Activated CD4-positive, alpha-beta T cell treated with anti-CD3 and anti-CD28 coated beads, Interleukin-2, amount 50 U/mL, for 16 hours (primary cell): ENCODE results near the gene EYA2.
"Not testable (repeated sequence)": the region's sequence is repeated elsewhere in the genome, so short reads cannot be mapped to it uniquely, and the experiment has no call there.

Experiments
- DNase-seq: peaks from one replicate; pipeline ENCODE4 v3.0.0-alpha.2; 2020

Gene EYA2

DNA sequence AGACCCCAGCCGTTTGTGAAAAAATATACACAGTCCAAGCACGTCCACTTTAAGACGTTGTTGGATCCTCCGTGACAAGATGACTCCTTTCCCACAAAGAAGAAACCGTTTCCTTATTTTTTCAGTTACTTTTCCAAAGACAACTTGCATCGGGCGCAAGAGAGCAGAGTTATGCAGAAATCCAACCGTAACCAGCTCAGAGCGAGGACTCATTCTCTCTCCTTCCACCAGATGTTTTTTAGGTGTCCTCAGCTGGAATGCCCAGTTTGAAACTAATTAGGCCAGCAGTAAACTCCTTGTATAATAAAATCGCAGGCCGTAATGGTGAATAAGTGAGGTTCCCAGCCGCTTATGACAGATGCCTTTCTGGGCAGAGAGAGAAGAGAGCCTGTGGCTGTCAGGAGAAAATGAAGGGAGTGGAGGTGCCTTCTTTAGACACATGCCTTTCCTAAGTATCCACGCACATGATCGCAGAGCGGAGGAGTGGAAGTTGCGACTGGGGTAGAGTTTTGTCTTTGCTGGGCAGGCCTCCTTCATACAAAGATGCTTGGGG, 2.8 kb downstream of the EYA2 start:
- no peak for DNase-seq

DNA sequence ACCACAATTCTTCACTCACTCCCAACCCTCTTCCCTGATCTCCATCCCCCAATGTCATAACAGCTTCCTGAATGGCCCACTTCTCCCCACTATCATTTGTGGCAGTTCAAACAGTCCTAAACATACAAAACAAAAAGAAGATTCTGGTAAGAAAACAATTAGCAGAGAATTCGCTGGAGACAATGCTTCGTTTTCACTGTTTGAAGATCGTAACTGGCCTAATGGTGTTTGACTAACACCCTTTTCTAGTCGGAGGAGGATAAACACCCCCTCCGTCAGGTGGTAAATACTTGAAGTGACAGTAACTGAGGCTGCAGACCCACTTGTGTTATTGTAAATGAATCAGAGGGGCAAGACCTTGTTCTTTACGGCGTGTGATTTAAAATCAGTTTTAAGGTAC, 3.8 kb downstream of the EYA2 start:
- DNase-seq, result no peak

DNA sequence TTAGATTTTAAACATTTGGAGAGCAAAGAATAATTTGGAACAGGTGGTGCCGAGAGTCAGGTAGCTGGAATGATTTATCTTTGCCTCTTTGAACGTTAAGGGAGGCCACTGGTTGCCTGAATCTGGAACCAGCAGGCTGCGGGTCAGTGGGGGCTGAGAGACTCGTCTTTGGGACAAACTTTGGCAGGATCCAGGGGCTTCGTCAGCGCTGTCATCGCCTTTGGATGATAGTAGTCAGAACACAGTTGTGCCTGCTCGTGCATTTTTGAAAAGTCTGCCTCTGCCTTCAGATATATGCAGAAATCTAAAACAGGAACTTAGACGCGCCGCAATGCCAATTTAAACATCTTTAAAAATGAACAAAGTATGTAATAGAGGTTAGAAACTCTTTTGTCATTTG, 5.0 kb downstream of the EYA2 start:
- DNase-seq, result no peak

DNA sequence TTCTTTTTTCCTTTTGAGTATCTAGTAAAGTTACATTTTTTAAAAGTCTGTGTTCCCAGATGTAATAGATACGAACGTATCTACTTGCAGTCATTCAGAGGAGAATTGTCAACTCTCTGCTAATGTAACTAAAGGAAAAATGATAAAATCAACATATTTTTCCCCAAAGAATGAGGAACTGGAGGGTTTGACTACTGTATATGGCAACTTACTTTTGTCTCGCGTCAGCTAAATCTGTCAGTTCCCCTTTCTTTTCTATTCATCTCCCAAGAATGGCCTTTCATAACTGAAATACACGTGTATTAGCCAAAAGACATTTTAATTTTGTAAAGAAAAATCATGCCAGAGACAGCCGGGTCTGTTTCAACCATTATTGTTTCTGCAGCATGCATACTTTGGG, 5.4 kb downstream of the EYA2 start:
- DNase-seq, result no peak

DNA sequence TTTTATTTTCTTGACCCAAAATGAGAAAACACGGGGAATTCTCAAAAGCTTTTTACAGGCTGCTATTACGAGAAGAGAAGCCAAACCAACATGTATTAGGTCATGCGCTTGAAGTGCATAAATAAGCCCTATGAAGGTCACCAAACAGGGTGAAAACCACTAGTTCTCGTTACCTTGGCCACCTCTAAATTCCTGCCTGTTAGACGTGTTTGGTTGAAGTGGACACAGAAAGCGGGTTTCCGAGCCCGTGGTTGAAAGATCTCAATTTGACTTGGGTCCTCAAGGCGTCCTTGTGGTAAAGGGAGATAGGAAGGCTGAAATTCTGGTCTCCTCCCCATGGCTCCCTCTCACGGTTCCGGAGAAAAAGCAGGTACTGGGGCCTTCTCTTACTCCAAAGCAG, 6.2 kb downstream of the EYA2 start:
- no peak for DNase-seq

DNA sequence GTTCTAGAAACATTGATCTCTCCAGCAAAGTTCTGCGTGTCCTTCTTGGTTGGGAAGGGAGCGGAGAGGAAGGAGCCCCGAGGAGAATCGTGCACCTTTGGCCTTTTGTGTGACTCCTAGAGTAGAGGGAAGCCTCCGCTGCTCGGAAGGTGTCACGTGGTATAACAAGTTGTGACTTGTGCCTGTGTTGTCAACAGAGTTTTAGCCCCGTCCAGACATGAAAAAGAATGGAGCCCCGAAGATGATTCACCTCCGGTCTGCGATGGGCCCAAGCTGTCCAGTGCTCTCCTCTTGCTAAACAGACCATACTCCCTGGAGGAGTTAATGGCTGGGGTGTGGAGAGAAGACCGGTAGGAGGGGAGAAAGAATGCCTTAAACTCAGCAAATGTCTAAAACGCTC, 7.0 kb downstream of the EYA2 start:
- no peak for DNase-seq

DNA sequence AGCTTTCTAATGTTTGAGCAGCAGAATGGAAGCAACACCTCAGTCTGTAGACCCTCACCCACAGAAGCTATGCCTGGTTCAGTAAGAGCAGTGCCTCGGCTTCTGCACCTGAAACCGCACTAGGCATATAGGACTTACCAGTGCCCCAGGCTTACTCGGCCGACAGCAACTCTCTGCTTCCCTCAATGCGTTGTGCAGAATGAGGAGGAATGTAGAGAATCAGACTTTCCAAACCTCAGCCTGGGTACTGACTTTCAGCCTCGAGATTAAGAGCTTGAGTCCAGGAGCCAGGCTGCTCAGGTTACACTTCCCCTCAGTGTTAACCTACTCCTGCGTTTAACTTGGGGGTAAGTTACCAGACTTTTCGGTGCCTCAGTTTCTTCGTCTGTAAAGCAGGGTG, 8.6 kb downstream of the EYA2 start:
- DNase-seq, result no peak

DNA sequence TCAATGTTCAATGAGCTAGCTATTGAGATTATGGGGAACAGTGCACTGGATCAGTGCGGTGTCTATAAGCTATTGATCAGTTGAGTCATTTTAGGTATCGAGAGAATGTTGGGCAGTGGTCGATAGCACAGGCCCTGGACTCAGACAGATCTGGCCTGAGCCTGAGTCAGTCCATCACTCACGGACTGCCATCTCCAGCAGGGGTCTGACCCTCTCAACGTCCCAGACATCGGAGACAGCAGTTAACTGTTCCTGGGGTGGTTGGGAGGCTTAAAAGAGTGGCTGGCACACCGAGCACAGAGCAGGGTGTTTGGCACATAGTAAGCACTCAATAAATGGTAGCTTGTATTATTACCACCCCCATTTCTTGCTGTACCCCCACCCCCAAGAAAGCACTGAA, 9.3 kb downstream of the EYA2 start:
- DNase-seq, result no peak

DNA sequence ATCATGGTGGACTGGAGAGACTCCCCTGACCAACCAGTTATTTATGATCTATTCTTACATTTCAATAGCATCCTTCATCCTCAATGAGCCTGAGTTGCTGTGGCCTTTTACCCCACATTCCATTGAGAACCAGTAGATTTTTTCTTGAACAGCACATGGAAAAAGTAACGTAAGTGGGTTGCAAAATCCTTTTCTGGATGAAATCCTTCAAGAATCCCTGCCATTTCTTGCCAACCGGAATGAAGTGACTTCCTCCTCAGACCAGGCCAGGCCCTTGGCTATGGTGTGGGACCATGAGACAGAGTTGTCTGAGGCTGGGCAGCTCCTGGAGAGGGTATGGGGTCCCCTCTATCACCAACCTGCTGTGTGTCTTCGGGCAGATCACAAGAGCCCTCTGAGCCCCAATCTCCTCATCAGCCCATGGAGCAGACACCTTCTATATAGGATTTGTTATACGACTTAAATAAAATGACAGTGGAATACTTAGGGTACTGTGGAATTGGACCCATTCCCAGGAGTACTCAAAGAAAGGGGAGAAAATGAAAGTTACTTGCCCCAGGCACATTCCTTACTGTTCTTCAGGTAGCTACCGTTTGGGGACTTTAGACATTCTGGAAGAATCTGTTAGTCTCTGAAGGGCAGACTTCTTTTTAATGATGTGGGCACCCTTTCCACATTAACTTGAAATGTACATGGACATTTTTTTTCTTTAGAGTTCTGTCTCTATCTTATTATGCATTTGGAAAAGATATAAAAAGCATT, 10.9 kb downstream of the EYA2 start:
- no peak for DNase-seq

DNA sequence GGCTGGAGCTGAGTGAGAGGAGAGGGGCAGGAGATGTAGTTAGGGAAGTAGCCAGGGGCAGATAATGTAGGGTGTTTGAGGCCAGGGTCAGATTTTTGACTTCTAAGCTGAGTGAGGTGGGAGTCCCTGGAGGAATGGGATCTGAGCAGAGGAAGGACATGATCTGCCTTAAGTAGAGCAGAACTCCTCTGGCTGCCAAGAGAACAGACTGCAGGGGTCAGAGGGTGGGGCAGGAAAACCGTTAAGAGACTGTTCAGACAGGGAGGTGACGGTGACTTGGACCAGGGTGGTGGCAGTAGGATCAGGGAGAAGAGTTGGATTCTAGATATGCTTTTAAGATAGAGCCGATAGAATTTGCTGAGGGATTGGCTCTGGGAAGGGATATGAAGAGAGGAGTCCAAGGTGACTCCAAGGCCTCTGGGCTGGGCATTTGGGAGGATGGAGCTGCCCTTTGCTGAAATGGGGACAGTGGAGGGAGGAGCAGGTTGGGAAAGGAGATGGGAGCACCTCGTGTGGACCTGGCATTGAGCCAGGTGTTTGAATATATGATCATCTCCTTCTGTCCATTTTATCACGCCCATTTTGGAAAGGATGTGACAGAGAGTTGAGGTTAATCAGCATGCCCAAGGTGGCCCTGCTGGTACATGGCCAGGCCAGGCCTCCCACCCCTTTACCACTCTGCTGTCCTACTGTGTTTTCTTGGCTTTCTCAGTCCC, 18.8 kb downstream of the EYA2 start:
- DNase-seq, result no peak

DNA sequence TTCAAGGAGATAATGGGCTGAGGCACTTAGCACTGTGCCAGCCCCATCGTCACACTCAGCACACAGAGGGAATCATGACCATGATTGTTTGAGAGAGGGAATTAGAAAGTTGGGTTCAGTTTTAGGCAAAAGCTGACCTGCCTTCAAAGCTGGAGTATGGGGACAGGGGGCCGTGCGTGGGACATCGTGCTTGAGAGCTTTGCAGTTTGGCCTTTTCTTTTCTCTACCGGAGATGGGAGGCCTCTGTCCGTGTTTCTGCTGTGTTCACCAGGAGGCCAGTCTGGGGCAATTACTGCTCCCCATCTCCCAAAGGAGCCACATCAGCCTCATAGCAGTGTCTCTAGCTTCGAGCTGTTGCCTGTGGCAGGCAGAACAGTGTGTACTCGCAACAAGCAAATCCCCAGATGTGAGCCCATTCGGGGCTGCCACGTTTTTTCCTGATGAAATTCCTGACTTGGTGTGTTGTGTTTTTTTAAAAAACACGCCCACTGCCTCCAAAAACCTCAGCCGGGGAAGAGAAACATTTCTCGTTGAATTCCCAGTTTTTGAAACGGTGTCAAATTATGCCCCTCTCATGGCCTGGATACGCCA, 20.2 kb downstream of the EYA2 start:
- no peak for DNase-seq

DNA sequence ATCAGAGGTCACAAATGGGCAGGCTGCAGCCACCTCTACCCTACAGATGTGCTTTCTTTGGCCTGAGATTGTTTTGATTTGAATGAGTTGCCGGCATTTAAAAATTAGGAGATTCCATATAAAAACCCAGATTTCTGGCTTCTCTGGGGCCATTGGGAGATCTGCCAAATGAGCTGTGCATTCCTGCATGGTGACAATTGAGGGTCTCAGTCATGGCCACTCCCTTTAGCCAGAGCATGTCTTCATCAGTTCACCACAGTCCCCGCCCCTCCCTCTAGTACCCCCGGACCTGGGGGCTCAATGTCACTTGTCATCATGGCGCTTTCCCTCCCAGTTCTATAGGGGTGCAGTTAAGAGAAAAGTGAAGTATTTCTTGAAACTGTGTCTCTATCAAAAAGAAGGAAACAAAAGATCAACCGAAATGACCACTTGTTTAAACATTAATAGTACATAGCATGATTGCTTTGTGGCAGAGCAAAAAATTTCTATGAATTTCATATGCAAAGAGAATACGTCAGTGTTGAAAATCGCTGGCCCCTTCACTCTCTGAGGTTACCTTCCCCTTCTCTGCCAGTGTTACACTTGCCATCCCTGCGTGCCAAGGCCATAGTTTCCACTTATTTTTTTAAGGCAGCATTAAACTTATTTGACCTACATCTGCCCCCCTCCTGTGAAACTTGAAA, 21.1 kb downstream of the EYA2 start:
- no peak for DNase-seq

DNA sequence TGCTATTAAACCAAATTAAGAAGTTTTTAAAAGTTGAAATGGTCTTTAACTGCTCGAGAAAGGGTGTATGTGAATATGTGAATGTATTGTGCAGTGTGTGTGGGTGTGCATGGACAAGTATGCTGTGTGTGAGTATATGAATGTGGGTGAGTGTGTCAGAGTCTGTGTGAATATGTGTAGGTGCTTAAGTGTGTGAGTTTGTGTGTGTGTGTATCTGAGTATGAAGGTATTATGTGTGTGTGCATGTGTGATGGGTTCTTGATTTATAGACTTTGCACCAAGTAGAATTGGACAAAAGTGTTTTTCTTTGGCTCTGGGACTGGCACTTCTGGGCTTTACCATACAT, 21.6 kb downstream of the EYA2 start:
- no peak for DNase-seq

DNA sequence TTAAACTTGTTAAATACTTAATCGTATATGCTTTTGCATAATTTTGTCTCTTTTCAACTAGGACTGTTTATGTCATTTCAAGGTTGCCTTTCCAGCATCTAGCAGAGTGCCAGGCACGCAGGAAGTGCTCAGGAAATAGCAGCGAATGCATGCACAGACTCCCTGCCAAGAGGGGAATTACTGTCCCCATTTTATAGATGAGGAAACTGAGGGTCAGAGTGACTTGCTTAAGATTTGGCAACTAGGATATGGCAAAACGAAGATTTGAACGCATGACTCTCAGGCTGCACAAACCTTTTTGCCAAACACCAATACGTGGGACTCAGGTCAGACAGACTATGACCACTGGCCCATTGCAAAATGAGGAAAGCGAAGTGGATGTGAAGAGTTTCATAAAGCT, 22.5 kb downstream of the EYA2 start:
- no peak for DNase-seq

DNA sequence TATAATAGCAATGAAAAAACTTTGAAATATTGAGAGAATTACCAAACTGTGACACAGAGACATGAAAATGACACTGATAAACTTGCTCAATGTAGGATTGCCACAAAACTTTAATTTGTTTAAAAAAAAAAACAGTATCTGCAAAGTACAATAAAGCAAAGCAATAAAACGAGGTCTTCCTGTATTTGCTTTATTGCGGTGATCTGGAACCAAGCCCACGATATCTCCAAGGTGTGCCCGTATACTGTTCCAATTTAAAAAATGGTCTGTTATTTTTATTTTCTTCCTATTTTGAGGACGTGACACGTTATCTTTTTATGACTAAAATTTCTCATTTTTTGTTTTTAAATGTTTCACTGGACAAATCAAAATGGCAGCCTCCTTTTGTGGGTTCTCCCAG, 25.5 kb downstream of the EYA2 start:
- no peak for DNase-seq

DNA sequence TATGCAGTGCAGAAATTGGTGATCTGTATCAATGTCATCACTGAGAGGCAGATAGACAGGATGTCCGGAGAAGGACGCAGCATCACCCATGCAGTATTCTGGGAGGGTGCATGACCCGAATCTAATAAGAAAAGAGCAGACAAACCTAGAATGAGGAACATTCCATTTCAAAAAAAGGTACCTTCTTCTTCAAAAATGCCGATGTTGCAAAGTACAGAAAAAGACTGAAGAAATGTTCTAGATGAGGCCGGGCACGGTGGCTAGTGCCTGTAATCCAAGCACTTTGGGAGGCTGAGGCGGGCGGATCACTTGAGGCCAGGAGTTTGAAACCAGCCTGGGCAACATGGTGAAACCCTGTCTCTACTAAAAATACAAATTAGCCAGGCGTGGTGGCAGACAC, 28.2 kb downstream of the EYA2 start:
- DNase-seq, result not testable (repeated sequence)

DNA sequence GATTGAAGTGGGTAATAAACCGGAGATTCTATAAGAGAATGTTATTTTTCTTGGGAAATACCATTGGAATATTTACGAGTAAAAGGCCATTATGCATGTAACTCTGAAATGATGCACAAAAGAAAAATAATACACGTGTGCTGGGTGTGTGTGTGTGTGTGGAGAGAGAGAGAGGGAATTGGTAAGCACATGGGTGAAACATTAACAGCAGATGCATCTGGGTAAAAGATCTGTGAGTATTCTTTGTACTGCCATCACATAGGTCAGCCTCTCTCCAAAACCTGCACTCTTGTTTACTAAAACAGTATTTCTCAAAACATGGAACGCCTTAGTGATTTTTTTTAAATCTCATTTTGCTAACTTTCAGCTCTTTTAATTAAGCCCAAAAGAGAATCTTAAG, 28.9 kb downstream of the EYA2 start:
- DNase-seq, result no peak

DNA sequence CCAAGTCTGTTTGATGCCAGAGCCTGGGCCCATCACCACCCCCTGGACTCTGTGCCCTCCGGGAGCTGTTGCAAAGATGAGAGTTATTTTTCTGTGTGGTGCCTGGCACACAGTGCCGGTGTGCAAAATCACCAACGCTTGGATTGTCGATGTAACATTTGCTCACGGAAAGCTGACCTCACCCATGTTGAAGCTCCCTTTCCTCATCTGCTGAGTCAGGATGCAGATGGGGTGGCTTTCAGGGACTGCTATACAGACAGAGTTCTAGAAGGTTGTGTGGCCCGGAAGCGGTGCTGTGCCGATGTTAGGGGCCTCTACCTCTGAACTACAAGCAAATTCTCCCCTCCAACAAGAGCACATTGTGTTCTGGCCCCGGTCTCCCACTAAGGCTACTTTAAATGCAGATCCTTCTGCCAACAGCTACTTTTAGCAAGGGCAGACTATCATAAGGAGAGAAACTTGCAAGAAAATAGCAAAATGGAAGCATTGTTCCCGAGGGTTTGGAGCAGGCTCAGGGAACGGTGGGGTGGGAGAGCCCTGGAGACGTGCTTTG, 34.0 kb downstream of the EYA2 start:
- no peak for DNase-seq

DNA sequence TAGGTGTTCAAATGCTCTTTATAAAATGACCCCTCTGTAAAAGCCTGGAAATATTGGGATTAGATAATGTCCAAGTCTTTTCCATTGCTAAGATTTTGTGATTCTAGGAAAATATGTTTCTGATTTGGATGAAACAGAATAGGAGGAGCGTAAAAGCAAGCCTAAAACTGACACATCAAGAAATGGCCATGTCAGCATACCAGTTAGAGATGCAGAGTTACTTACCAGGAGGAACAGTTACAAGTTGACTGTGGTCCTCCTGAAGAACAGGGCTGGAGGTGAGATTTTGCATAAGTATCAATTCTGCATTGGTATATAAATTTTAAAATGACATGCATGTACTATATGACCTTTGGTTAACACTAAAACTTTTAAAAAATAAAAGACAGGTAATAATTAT, 35.3 kb downstream of the EYA2 start:
- DNase-seq, result no peak

DNA sequence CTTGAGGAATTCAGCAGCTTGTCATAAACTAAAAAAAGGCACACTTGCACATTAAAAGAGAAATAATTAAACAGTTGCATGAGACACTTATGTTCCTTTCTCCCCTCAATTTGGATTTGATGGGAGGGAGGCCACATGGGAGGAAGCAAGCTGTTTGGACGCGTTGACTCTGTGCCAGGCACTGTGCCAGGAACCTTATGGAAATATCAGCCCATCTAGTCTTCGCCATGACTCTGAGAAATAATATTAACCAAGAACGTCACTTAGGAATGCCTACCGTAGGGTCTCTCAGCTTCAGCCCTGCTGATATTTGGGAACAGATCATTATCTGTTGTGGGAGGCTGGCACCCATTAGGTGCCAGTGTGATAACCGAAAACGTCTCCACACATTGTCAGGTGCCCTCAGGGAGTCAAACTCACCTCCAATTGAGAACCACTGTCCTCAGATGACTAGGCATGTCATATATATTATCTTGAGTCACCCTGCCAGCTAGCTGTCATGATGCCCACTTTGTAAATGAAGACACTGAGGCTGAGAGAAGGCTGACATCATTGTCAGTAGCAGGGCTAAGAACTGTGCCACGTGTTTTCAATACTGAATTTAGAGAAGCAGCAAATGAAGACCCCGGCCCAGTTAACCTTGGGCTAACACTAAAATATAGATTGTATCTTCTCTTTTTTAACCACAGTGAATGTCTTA, 36.1 kb downstream of the EYA2 start:
- DNase-seq, result no peak

DNA sequence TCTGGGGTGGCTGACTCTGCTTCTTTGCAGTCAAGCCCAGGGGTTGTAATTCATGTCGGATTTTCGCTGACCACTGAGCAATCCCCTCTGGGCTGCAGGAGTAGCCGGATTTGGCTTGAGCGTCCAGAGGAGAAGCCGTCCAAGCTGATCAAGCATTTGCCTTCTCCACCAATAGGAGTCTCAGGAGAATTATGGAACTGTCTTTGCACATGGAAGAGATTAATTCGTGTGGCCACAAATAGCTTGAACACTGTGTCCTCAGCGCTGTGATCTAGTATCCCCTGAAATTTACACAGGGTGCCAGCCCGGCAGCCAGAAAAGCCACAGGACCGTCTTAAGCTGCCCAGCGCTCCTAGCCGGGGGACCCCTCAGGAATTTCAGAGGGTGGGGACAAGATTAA, 37.1 kb downstream of the EYA2 start:
- no peak for DNase-seq

DNA sequence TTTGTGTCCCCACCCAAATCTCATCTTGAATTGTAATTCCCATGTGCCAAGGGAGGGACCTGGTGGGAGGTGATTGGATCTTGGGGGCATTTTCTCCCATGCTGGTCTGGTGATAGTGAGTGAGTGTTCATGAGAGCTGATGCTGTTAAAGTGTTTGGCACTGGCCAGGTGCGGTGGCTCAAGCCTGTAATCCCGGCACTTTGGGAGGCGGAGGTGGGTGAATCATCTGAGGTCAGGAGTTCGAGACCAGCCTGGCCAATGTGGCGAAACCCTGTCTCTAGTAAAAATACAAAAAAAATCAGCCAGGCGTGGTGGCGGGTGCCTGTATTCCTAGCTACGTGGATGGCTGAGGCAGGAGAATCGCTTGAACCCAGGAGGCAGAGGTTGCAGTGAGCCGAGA, 37.8 kb downstream of the EYA2 start:
- not testable (repeated sequence) for DNase-seq

DNA sequence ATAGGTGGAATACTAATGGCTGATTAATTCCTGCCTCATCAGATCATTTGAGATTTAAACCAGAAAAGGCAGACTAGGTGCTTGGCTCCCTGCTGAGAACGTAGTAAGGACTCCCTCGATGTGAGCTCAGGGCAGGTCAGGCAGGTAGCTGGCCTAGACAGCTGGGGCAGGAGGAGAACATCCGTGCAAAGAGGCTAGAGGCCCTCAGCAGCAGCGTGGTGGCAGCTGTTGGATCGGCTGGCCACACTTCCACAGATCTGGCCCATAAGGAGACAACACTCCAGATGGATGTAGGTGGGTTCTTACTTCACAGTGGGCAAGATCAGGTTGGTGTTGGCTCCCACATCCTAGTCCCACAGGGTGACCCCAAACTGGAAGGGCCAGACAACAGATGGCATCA, 38.5 kb downstream of the EYA2 start:
- no peak for DNase-seq
